Measurements from ENCODE around the gene FIZ1. TPM values are rescaled to one million over a fixed set of nuclear protein-coding genes. Genes with fewer than 3 reads are reported as not detected.

The FIZ1 gene
- total RNA-seq, 2 experiments from 2014 or later: 13.8 to 13.9 TPM

- intact Hi-C loops (cut with micrococcal nuclease): no loop called here
- Mint-ChIP-seq H3K9me3 (no peaks in the 10 kb centered on the region), H3K27me3 (no peaks in the 10 kb centered on the region), H3K4me1 (ENCODE audit: low read depth) (peaks cover 32% of the 10 kb centered on the region), H3K27ac (peak overlapping the region; percentile 42), H3K4me3 (no peak overlapping the region), H3K36me3 (peaks cover 15% of the 10 kb centered on the region)
- ChIA-PET CTCF (interaction anchor here (0.8 to 2.1 kb wide), 4 partner anchors 12 to 117 kb away, joined by 3 to 16 read pairs (median 4); partner anchors contain the start of gene ZNF865), POLR2A (interaction anchor here (0.9 kb wide), 1 partner anchor 21 kb away, joined by 3 read pairs; the partner anchor contains the start of gene FIZ1)
- peak; percentile 38 for DNase-seq
Measured at GRCh38 chr19:55620410-55621204, 21.3 kb upstream of the FIZ1 start.

DNA sequence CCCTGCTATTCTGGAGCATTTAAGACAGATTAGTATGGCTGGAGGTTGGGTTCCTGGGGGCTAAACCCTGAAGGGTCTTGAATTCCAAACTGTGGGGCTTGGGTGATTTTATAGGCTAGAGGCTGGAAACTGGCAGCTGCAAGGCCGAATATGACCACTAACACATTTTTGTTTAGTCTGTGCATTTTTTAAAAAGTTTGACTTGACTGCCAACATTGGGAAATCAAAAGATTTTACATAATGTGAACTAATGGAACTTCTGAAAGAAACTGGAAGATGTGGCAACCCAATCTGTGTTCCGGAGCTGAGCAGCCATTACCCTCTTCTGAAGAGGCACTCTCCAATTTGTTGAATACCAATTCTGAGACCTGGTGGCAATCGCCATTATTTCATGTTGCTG lies 20.0 kb upstream of the FIZ1 start:
- CTCF ChIA-PET: interaction anchor here (1.8 kb wide), 1 partner anchor 13 kb away, joined by 6 read pairs; no protein-coding TSS in a partner anchor
- no peaks in the 10 kb centered on the region for H3K27me3 Mint-ChIP-seq
- peaks cover 17% of the 10 kb centered on the region for H3K36me3 Mint-ChIP-seq
- DNase-seq: no peak
- no peaks in the 10 kb centered on the region for H3K9me3 Mint-ChIP-seq
- intact Hi-C loops (cut with micrococcal nuclease): no loop called here
- peaks cover 24% of the 10 kb centered on the region for H3K4me1 Mint-ChIP-seq (ENCODE audit: low read depth)
- H3K27ac Mint-ChIP-seq: no peak overlapping the region
- no peak overlapping the region for H3K4me3 Mint-ChIP-seq
- POLR2A ChIA-PET: no interaction called here

- intact Hi-C loops (cut with micrococcal nuclease): no loop called here
- POLR2A ChIA-PET: no interaction called here
- Mint-ChIP-seq H3K27ac (no peak overlapping the region), H3K4me1 (ENCODE audit: low read depth) (peaks cover 22% of the 10 kb centered on the region), H3K9me3 (no peaks in the 10 kb centered on the region), H3K4me3 (no peak overlapping the region), H3K27me3 (no peaks in the 10 kb centered on the region), H3K36me3 (peaks cover 17% of the 10 kb centered on the region)
- CTCF ChIA-PET: interaction anchor here (1.3 to 1.8 kb wide), 2 partner anchors 12 to 114 kb away, joined by 3 to 6 read pairs; no protein-coding TSS in a partner anchor
- no peak for DNase-seq
Measured at GRCh38 chr19:55618426-55618825, 19.1 kb upstream of the FIZ1 start.

DNA sequence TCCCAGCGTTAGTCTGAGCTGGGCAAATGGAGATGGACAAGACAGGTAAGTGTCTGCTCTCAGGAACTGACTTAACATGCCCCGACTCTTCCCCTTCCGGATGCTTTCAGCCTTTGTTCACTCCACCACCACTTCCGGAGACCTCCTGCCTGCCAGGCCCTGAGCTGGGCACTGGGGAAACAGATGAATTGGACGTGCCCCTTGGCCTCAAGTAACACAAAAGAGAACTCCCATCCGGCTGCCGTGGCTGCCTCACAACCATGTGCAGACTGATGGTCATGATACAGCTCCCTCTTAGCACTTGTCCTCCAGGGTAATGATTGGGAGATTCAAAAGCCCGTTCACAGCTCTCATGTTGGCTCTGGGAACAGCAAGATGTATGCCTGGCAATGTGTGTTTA lies 18.1 kb upstream of the FIZ1 start:
- H3K36me3 Mint-ChIP-seq: peaks cover 25% of the 10 kb centered on the region
- intact Hi-C loops (cut with micrococcal nuclease): no loop called here
- DNase-seq: no peak
- H3K27ac Mint-ChIP-seq: no peak overlapping the region
- no peaks in the 10 kb centered on the region for H3K27me3 Mint-ChIP-seq
- ChIA-PET CTCF (interaction anchor here (0.7 to 1.3 kb wide), 2 partner anchors 78 to 113 kb away, joined by 3 to 4 read pairs; no protein-coding TSS in a partner anchor), POLR2A (no interaction called here)
- no peaks in the 10 kb centered on the region for H3K9me3 Mint-ChIP-seq
- H3K4me1 Mint-ChIP-seq (ENCODE audit: low read depth): peaks cover 23% of the 10 kb centered on the region
- H3K4me3 Mint-ChIP-seq: no peak overlapping the region

- no peaks in the 10 kb centered on the region for H3K9me3 Mint-ChIP-seq
- no peak overlapping the region for H3K4me3 Mint-ChIP-seq
- DNase-seq: no peak
- H3K27me3 Mint-ChIP-seq: no peaks in the 10 kb centered on the region
- peaks cover 31% of the 10 kb centered on the region for H3K4me1 Mint-ChIP-seq (ENCODE audit: low read depth)
- intact Hi-C loops (cut with micrococcal nuclease): no loop called here
- H3K27ac Mint-ChIP-seq: no peak overlapping the region
- ChIA-PET CTCF (interaction anchor here (1.3 kb wide), 1 partner anchor 10 kb away, joined by 3 read pairs; no protein-coding TSS in a partner anchor), POLR2A (no interaction called here)
- peaks cover 25% of the 10 kb centered on the region for H3K36me3 Mint-ChIP-seq
Measured at GRCh38 chr19:55616395-55616875, 17.1 kb upstream of the FIZ1 start.

- POLR2A ChIA-PET: no interaction called here
- Mint-ChIP-seq H3K36me3 (peaks cover 25% of the 10 kb centered on the region), H3K4me3 (no peak overlapping the region), H3K9me3 (no peaks in the 10 kb centered on the region), H3K27ac (no peak overlapping the region), H3K27me3 (no peaks in the 10 kb centered on the region), H3K4me1 (ENCODE audit: low read depth) (peaks cover 30% of the 10 kb centered on the region)
- no peak for DNase-seq
- CTCF ChIA-PET: interaction anchor here (1.3 kb wide), 1 partner anchor 10 kb away, joined by 3 read pairs; no protein-coding TSS in a partner anchor
- intact Hi-C loops (cut with micrococcal nuclease): no loop called here
Measured at GRCh38 chr19:55615543-55616394, 16.5 kb upstream of the FIZ1 start.

DNA sequence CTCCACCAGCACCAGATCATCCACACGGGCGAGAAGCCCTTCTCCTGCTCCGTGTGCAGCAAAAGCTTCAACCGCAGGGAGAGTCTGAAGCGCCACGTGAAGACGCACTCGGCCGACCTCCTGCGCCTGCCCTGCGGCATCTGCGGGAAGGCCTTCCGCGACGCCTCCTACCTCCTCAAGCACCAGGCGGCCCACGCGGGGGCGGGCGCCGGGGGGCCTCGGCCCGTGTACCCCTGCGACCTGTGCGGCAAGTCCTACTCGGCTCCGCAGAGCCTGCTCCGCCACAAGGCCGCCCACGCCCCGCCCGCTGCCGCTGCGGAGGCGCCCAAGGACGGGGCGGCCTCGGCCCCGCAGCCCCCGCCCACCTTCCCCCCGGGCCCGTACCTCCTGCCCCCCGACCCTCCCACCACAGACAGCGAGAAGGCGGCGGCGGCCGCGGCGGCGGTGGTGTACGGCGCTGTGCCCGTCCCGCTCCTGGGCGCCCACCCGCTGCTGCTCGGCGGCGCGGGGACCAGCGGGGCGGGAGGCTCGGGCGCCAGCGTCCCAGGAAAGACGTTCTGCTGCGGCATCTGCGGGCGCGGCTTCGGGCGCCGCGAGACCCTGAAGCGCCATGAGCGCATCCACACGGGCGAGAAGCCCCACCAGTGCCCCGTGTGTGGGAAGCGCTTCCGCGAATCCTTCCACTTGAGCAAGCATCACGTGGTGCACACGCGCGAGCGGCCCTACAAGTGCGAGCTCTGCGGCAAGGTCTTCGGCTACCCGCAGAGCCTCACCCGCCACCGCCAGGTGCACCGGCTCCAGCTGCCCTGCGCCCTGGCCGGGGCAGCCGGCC lies 15.6 kb upstream of the FIZ1 start:
- POLR2A ChIA-PET: no interaction called here
- H3K27ac Mint-ChIP-seq: no peak overlapping the region
- no peaks in the 10 kb centered on the region for H3K9me3 Mint-ChIP-seq
- peaks cover 27% of the 10 kb centered on the region for H3K4me1 Mint-ChIP-seq (ENCODE audit: low read depth)
- intact Hi-C loops (cut with micrococcal nuclease): no loop called here
- no peak overlapping the region for H3K4me3 Mint-ChIP-seq
- H3K36me3 Mint-ChIP-seq: peaks cover 22% of the 10 kb centered on the region
- CTCF ChIA-PET: interaction anchor here (1.3 kb wide), 1 partner anchor 9 kb away, joined by 3 read pairs; no protein-coding TSS in a partner anchor
- DNase-seq: no peak
- H3K27me3 Mint-ChIP-seq: no peaks in the 10 kb centered on the region

DNA sequence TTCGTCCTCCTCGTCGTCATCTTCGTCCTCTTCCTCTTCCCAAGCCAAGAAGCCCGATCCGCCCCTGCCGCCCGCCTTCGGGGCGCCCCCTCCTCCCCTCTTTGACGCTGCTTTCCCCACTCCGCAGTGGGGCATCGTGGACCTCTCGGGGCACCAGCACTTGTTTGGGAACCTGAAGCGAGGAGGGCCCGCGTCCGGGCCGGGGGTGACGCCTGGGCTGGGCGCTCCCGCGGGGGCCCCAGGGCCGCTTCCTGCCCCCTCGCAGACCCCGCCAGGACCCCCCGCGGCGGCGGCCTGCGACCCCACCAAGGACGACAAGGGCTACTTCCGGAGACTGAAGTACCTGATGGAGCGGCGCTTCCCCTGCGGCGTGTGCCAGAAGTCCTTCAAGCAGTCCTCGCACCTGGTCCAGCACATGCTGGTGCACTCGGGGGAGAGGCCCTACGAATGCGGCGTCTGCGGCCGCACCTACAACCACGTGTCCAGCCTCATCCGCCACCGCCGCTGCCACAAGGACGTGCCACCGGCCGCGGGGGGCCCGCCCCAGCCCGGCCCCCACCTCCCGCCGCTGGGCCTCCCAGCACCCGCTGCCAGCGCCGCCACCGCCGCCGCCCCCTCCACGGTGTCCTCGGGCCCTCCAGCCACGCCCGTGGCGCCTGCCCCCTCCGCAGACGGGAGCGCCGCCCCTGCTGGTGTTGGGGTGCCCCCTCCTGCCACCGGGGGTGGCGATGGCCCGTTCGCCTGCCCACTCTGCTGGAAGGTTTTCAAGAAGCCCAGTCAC lies 14.8 kb upstream of the FIZ1 start:
- CTCF ChIA-PET: no interaction called here

DNA sequence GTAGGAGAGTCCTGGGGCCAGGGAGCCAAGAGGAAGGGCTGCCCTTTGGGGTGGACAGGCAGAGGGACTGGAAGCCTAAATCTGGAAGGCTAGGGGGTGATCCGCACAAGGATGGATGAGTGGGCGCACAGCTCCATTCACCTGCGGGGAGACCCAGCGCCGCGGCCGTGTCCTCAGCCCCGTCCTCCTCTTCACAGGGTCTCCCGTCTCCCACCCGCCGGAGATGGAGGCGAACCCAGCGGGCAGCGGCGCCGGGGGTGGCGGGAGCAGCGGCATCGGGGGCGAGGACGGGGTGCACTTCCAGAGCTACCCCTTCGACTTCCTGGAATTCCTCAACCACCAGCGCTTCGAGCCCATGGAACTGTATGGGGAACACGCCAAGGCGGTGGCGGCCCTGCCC lies 14.1 kb upstream of the FIZ1 start:
- H3K27ac Mint-ChIP-seq: no peak overlapping the region
- no peak for DNase-seq
- intact Hi-C loops (cut with micrococcal nuclease): no loop called here
- peaks cover 29% of the 10 kb centered on the region for H3K36me3 Mint-ChIP-seq
- peaks cover 29% of the 10 kb centered on the region for H3K4me1 Mint-ChIP-seq (ENCODE audit: low read depth)
- no peaks in the 10 kb centered on the region for H3K9me3 Mint-ChIP-seq
- H3K4me3 Mint-ChIP-seq: no peak overlapping the region
- ChIA-PET CTCF (no interaction called here), POLR2A (no interaction called here)
- no peaks in the 10 kb centered on the region for H3K27me3 Mint-ChIP-seq

More for the DNA sequence above, 14.8 kb upstream of the FIZ1 start:
- H3K27ac Mint-ChIP-seq: no peak overlapping the region
- H3K9me3 Mint-ChIP-seq: no peaks in the 10 kb centered on the region
- POLR2A ChIA-PET: no interaction called here
- peaks cover 25% of the 10 kb centered on the region for H3K4me1 Mint-ChIP-seq (ENCODE audit: low read depth)
- DNase-seq: no peak
- H3K27me3 Mint-ChIP-seq: no peaks in the 10 kb centered on the region
- H3K4me3 Mint-ChIP-seq: no peak overlapping the region
- intact Hi-C loops (cut with micrococcal nuclease): no loop called here
- H3K36me3 Mint-ChIP-seq: peaks cover 29% of the 10 kb centered on the region

DNA sequence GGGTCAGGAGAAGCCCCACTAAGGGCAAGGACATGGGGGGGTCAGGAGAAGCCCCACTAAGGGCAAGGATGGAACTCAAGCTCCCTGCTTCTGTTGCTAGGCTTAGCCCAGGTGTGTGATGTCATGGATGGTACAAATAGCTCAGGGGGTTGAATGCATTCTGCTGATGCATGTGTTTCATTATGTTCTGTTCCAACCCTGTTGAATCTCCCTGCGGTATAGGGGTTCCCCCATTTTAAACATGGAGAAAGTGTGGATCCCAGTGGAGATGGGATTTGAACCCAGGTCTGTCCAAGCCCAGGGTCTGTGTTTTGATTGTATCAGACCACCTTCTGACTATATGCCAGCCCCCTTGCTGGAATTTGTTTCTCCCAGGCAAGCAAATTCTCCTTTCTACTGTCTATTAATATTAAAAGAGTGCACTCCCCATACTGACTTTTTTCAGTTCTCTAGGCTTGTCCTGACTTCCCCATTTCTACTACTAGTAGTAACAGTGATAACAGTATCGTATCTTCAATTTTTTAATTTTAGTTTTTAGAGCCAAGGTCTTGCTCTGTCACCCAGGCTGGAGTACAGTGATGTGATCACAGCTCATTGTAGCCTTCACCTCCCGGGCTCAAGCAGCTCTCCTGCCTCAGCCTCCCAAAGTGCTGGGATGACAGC lies 12.8 kb upstream of the FIZ1 start:
- ChIA-PET POLR2A (no interaction called here), CTCF (interaction anchor here (0.9 kb wide), 1 partner anchor 145 kb away, joined by 3 read pairs; no protein-coding TSS in a partner anchor)
- H3K27ac Mint-ChIP-seq: peak overlapping the region; percentile 43
- H3K27me3 Mint-ChIP-seq: no peaks in the 10 kb centered on the region
- no peak for DNase-seq
- intact Hi-C loops (cut with micrococcal nuclease): no loop called here
- H3K9me3 Mint-ChIP-seq: no peaks in the 10 kb centered on the region
- H3K4me1 Mint-ChIP-seq (ENCODE audit: low read depth): peaks cover 38% of the 10 kb centered on the region
- peaks cover 26% of the 10 kb centered on the region for H3K36me3 Mint-ChIP-seq
- no peak overlapping the region for H3K4me3 Mint-ChIP-seq

All from activated CD4-positive, alpha-beta memory T cell treated with anti-CD3 and anti-CD28 coated beads for 36 hours (primary cell).